NK-92 treated with Interleukin-12 subunit alpha and Interleukin-12 subunit beta, amount 100 ng/mL, for 24 hours (cell line): ENCODE results near the gene GMEB2.
"Not testable (repeated sequence)": the region's sequence is repeated elsewhere in the genome, so short reads cannot be mapped to it uniquely, and the experiment has no call there.

Source experiments
- DNase-seq: peaks from one replicate; lab custom pipeline; 2025; lab: John Stamatoyannopoulos, UW

Gene GMEB2

DNA sequence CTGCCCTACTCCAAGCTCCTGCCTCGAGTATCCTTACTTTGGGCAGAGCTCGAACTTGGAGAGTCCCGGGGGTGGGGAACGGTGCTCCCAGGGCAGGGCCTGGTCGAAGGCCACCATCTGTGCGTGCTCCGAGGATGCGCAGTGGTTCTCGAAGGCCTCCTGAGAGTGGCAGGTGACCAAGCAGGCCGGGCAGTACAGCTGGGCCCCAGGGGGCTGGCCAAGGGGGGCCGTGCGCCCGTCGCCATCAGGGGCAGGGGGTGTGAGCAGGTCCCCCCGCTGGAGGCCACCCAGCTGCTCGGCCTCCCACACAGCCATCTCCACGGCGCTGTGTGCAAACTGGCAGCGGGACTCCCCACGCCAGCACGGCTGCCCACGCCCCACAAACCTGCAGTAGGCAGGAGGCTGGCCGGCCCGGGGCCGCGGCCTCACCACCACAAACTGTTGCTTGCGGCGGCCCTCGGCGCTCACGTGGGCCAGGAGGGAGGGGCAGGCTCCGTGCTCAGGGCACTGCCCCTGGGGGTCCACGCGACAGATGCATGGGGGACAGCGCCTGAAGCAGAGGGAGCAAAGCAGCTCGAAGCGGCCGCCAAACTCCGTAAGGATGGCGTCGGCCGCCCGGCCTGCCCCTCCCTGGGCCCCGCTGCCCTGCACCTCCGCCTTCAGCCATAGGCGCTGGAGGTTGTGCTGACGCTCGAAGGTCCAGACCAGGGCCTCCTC lies 54.7 kb downstream of the GMEB2 start:
- DNase-seq, result no peak

DNA sequence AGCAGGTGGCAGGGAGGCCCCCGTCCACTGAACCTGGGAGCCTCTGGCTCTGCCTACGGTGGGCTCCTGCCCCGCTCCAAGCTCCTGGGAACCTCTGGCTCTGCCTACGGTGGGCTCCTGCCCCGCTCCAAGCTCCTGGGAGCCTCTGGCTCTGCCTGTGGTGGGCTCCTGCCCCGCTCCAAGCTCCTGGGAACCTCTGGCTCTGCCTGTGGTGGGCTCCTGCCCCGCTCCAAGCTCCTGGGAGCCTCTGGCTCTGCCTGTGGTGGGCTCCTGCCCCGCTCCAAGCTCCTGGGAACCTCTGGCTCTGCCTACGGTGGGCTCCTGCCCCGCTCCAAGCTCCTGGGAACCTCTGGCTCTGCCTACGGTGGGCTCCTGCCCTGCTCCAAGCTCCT lies 55.8 kb downstream of the GMEB2 start:
- not testable (repeated sequence) for DNase-seq

DNA sequence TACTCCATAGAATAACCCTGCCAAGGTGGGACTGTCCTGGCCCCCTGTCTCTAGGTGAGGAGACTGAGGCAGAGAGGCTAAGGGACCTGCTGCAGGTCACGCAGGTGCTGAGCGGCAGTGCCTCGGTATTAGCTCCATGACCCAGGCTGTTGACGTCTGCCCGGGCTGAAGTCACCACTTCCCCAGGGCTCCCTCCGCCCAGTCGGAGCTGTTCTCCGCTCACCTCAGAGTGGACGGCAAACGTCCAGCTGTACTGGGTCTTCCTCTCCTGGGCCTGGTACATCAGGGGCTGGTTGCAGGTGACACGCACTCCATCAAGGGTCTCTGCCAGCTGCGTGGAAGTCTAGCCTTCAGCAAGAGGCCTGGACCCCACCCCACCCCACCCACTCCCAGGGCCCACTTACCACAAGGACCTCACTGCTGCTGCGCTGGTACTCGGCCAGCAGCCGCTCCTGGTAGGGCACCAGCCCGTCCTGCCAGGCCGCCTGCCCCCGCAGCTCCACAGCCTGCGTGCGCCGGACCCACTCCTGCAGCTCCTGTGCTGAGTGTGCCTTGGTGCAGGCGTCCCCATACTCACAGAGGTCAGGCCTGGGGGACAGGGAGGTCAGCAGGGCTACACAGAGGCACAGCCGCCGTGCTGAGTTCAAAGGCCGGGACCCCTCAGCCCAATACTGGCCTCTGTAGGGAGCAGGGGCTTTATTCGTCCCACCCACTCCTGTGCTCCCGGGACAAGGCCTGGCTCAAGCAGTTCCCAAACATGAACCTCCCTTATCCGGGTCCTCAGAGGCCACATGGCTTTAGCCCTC lies 56.4 kb downstream of the GMEB2 start:
- no peak for DNase-seq

DNA sequence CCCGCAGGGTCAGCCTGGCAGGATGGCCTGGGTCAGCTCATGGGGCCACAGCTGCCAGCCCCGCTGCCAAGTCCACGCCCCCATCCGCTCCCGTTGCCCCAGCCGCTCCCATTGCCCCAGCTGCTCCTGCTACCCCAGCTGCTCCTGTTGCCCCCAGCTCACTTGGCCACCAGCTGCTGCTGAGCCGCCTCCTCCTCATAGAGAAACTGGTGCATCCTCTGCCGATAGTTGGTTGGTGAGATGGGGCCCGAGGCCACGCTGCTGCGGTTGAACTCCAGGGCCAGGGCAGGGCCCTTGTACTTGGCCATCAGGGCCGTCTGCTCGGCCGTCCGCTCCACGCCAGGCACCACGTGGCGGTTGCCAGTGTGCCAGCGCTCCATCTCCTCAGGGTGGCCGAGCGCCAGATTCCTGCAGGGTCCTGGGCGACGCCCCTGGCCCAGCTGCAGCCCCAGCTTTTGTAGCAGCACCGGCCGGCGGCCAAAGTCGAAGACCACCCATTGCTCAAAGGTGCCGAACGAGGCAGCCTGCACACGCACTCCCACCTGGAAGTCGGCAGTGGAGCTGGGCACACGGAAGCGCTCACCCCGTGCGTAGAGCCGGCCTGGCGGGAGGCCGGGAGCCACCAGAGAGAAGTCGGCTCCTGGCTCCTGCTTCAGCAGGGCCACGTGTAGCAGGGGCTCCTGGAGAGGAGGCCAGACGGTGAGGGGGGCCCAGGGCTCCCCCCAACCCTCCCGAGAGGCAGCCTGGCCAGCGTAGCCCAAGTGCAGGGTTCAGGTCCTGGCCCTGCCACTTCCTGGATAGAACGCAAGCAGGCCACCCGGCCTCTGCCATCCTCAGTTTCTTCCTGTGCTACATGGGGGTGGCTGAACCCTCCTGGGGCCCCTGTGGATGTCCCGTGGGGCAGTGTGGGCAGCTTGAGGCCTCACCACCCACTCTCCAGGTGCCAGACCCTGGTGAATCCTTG lies 57.6 kb downstream of the GMEB2 start:
- no peak for DNase-seq

DNA sequence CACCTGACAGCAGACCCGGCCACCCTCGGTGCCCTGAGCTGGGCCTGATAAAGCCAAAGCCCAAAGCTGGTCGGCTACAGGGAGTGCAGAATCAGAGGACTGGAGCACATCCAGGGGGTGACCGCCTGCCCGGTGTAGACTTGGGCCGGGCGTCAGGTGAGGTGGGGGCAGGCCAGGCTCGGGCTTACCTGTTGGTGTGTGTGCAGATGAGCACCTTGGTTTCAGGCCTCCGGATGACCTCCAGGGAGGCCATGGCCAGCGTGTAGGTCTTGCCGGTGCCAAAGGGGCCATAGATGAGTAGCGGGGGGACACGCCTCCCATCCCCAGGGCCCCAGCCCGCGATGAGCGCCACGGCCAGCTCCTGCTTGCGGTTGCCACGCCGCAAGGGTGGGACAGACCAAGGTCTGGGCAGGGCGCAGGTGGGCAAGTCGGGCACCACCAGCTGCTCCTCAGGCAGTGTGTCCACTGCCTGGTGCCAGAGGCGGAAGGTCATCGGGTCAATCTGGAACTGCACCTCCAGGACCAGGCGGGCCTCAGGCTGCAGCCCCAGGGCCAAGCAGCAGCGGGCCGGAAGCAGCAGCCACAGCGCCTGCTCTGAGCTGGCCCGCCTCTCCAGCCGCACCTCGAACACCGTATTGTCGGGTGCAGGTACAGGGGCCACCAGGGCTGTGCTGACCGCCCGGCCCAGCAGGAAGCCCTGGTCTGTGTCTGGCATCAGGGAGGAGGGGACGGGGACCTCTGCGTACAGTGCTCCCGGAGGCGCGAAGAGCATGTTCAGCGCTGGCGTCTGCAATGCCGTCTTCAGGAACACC lies 58.5 kb downstream of the GMEB2 start:
- no peak for DNase-seq

DNA sequence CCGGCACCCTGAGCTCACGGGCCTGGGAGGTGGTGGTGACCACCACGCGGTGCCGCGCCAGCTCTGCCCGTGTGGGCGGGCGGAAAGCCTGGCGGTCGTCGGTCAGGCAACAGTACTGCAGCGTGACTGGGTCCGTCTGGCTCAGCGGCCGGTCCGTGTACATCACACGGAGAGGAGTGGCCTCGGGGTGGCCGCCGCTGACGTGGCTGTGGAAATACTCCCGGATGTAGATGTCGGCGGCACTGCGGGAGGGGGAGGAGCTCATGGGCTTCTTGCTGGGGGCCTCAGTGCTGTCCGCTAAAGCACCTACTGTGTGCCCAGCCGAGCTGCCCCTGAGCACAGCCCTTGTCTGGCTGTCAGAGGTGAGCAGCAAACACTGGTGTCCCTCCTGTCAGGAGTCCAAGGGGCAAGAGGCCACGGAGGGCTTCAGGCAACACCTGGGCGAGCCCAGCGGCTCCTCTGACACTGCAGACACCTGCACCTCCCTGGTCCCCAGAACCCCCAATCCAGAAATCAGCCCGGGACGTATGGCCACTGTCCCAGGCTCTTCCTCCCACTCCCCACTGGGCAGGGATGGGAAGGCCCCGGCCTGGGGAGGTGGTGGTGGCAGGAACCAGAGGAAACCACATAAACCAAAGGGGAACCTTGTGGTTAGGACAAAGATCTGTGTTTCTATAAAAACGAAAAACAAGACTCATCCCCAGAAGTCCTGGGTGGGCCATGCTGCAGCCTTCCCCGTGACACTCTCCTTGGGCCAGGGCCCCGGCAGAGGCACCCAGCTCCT lies 59.3 kb downstream of the GMEB2 start:
- DNase-seq, result no peak

DNA sequence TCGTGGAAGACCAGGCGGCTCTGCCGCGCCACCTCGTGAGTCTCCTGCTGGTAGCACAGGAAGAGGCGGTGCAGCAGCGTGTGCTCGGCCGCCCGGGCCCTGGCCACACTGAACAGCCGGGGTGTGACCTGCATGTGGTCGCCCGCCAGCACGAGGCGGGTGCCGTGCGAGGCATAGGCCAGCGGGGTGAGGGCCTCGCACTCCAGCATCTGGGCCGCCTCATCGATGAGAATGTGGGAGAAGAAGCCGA lies 59.8 kb downstream of the GMEB2 start:
- DNase-seq, result no peak

DNA sequence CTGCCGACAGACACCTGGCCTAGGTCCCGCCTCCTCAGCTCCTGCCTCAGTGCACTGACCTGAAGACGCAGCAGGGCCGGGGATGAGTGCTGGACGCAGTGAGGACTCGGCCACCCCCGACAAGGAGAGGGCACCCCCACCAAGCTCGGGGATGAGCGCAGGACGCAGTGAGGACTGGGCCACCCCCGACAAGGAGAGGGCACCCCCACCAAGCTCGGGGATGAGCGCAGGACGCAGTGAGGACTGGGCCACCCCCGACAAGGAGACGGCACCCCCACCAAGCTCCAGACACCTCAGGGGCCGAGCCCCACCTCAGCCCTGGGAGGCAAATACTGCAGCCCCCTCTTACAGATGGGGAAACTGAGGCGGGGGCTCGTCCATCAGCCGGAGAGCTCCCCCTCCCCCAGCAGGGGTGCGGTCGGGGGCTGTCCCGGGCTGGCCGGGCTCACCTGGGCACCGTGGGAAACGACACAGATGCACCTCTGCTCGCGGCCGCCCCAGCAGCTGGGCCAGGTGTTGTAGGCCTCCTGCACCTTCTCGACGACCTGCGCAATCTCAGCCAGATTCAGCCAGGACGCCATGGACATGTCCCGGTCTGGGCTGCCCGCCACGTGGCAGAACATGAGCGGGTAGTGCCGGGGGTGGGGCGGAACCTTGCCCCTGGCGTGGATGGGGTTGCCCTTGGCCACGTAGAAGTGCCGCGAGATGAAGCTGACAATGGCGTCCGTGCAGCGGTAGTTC lies 60.3 kb downstream of the GMEB2 start:
- DNase-seq, result no peak

DNA sequence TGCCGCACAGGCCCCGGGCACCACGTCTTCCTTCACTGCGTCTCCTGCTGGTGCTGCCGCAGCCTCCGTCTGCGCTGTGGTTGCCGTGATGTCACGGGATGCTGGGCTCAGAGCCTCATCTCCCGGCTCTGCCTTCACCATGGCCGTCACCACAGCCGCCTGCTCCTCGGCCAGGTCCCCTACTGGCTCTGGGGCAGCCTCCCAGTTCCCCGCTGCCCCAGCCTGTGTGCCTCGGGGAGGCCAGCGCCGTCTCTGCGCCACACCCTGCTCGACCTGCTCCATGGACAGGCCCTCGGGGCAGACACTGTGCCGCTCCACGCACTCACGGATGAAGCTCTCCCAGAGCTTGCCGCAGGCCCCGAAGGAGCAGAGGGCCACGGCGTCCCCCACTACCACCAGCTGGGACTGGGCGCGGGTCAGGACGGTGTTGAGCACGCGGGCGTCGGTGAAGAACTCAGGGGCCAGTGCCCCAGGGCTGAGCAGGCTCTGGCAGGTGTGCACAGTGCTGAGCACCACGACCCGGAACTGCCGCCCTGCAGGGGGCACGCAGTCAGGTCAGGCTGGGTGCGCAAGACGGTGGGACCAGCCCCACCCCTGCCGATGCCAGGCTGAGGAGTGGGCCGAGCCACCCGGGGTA lies 61.1 kb downstream of the GMEB2 start:
- no peak for DNase-seq

DNA sequence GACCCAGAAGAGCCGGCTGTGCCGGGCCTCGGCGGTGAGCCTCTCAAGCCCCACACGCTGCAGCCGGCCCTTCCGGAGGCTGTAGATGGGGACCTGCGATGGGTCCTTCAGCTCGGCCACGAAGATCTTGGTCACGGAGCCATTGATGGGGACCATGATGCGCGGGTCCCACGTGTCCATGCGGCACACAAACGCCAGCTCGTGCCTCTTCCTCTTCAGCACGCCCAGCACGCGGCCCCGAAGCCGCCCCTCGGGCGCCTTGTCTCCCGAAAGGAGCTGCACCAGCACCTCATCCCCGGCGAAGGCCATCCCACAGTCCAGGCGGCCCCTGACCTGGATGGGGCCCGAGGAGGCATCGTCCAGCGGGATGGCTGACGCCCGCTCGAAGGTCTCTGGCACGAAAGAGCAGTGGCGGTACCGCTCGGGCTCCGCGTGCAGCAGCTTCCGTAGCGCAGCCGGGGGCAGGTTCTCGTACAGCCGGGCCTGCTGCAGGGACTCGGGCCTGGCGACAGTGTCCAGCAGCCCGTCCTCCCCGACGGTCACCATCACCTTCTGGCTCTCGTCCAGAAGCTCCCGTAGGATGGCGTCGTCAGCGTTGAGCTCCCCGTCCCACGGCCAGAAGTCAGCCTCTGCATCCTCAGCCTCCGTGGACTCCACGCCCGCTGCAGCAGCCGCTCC lies 61.7 kb downstream of the GMEB2 start:
- no peak for DNase-seq

DNA sequence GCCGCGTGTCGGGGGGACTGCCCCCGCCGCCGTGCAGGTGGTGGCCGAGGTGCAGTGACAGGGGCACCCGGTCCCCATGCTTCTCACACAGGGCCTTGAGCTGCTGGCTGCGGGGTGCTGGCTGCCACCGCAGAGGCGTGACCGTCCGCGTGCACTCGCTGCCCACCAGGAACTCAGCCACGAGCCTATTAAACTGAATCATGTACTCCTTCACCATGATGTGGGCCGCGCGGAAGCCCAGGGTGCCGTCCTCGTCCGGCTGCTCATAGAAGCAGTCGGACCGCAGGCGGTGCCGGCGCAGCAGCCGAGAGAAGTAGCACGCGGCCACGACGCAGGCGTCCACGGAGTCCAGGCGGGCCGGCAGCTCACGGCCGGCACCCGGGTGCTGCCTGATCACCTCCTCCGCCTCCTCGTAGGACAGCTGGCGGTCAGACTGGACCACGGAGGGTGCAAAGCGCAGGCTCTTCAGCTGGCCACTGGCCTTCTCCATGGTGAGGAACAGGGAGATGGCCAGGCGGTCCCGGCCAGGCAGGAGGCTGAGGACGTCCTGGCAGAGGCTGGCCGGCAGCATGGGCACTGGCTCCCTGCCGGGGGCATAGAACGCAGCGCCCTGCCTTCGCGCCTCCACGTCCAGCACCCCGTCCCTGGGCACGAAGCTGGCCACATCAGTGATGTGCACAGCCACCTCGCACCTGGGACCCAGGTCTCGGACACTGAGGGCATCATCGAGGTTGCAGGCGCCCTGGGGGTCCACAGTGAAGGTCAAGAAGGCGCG lies 62.7 kb downstream of the GMEB2 start:
- no peak for DNase-seq

DNA sequence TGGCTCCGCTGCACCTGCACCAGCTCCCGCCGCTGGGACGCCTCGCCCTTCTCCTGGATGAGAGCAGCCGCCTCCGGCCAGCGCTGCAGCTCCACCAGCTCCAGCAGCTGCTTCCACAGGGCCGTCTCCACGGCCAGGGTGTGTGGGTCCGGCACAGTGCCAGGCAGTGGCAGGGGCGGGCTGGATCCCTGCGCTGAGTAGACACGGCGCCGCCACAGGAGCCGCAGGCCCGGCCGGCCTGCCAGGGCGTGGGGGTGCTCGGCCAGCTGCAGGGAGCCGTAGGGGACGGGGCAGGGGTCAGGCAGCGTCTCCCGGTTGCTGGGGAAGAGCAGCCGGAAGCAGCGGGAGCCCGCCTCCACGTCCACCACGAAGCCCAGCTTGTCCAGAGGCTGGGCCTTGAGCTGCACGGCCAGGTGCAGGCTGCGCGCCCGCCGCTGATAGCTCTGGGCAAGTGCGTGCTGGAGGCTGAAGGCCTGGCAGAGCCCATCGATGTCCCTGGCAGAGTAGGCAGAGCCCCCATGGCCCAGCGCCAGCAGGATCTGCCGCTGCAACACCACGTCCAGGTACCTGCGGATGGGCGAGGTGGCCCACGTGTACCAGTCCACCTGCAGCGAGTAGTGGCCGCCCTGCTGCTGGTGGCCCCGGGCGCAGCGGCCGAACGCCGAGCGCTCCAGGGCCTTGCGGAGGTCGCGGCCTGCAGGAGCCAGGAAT lies 63.5 kb downstream of the GMEB2 start:
- no peak for DNase-seq

DNA sequence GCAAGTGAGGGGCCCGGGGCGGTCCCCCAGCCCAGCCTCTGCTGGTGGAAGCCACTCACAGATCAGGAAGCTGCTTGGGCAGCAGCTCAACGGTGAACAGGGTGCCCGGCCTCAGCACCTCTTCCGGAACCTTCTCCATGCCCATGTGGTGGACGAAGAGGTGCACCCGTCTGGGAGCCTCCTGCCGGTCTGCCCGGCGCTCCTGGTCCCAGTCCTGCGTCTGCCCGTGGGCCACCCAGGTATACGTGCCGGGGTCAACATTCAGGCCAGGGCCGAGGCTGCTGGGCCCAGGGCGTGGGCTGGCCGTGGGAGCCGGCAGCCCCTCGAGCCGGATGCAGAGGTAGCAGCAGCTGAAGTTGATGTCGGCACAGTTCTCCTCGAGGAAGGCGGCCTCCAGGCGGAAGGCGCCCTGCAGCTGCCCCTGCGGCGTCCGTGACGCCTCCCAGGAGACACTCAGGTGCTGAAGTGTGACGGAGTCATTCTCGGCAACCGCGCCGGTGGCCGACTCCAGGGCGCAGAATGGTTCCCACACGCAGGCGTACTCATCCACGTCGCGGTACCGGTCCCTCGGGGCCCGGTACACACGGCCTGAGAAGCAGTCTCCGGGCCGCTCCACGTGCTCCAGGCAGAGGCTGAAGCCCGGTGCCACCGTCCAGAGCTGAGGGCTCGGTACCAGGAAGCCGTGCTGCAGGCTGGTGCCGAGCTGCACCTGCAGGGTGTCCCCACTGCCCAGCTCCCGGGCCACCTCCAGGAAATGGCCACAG lies 64.3 kb downstream of the GMEB2 start:
- no peak for DNase-seq

DNA sequence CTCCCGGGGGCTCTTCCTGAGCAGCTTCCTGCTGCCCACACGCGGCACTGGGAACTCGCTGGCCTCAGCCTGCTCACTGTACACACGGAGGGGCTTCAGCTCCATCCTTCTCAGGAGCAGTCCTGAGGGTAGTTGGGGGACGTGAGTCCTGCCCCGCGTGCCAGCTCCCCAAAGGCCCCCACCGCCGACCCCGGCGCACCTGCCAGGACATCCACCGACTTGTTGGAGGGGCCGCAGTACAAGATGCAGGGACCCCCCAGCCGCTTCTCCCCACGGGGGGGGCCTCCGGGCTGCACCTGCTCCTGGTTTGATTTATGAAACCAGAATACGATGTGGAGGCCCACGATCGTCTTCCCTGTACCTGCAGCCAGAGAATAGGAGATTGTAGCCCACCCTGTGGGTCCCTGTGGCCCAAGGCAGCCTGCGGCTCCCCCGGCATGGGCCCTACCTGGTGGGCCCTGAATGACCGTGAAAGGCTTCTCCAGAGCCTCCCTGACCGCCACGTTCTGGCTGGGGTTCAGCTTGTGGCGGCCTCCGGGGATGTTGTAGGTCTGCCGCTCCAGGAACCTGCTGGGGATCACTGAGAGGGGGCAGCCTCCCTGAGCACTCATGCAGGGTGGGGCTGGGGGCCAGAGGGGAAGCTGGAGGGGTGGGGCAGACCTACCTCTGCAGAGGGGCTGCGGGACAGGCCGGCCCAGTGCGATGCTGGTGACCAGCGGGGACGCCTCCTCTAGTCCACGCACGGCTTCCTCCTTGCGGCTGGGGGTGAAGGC lies 65.1 kb downstream of the GMEB2 start:
- DNase-seq, result no peak

DNA sequence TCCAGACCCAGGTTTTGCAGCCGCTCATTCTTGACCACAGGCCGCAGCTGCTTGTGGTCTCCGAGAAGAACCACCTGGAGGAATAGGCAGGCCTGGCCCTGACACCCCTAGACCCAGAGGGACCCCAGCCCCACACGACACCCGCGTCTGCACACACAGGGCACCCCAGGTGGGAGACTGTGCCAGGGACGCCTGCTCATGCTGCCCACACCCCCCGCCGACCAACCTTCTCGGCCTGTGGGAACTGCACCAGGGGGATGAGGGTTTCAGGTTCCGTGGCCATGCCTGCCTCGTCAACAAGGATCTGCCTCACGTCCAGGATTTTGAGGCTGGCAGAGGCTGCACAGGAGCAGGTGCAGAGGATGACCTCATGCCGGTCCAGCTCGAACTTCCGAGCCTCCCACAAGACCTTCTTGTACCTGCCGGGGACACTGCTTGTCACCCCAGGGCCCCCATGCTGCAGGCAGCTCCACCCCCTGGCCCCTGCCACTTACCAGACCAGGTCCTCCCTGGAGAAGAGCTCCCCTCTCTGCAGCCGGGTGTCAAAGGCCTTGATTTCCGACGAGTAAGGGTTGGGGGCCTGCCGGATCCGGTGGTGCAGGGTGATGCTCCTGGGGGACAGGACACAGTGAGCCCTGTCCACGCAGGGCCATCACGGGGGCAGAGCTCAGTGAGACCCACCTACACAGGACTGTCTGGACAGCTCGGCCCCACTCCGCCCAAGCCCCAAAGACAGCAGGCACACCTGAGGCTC lies 65.9 kb downstream of the GMEB2 start:
- no peak for DNase-seq
